ENCODE measurements around the gene ZNF684.

DNA sequence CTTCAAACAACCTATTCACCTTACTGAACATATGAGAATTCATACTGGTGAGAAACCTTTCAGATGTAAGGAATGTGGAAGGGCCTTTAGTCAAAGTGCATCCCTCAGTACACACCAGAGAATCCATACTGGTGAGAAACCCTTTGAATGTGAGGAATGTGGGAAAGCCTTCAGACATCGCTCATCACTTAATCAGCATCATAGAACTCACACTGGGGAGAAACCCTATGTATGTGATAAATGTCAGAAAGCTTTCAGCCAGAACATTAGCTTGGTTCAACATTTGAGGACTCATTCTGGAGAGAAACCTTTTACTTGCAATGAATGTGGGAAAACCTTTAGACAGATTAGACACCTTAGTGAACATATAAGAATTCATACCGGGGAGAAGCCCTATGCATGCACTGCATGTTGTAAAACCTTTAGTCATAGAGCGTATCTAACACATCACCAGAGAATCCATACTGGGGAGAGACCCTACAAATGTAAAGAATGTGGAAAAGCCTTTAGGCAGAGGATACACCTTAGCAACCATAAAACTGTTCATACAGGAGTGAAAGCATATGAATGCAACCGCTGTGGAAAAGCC, 36.0 kb upstream of the ZNF684 start:
- TF ChIP-seq POLR2A (IDR thresholded peaks at IDR 0.05; ENCODE audit: low read depth, low read length) (no peak), POLR2AphosphoS5 (IDR thresholded peaks at IDR 0.05; ENCODE audit: low read depth, low read length) (no peak), TAF1 (IDR thresholded peaks at IDR 0.05; ENCODE audit: borderline replicate concordance, low read depth, low read length) (no peak)

Measured in GM12892 (cell line).